Activated T-helper 1 cell treated with anti-CD3 and anti-CD28 coated beads, Interleukin-12 subunit alpha, Interleukin-12 subunit beta, Interleukin-2, Interleukin-4 antibody, amounts not matched to agents 30 ng/mL and 10 ng/mL and 1 ng/mL, durations not matched to agents 14 hours and 24 hours and 36 hours (primary cell): ENCODE results near the gene ZNF687. TPM values are rescaled to one million over a fixed set of nuclear protein-coding genes. Genes with fewer than 3 reads are reported as not detected.
A peak's percentile ranks its signal among the peaks of the same experiment; 100 is the strongest.
"Not testable (repeated sequence)": the region's sequence is repeated elsewhere in the genome, so short reads cannot be mapped to it uniquely, and the experiment has no call there.

Experiments
- DNase-seq: peaks from one replicate; pipeline ENCODE4 v3.0.0; 2021; ENCODE audit warnings: low spot score
- H3K27ac Mint-ChIP-seq: one replicate; pipeline ENCODE4 v1.8.0; 2021; ENCODE audit warnings: mild to moderate bottlenecking, mixed read lengths
- H3K27me3 Mint-ChIP-seq: one replicate; pipeline ENCODE4 v1.8.0; 2022; ENCODE audit warnings: mild to moderate bottlenecking, moderate library complexity, mixed read lengths; ENCODE audit not compliant: insufficient read depth
- H3K36me3 Mint-ChIP-seq: one replicate; pipeline ENCODE4 v1.8.0; 2021; ENCODE audit warnings: low read depth, mixed read lengths
- H3K4me1 Mint-ChIP-seq: one replicate; pipeline ENCODE4 v1.8.0; 2021; ENCODE audit warnings: low read depth, mixed read lengths
- H3K4me3 Mint-ChIP-seq: one replicate; pipeline ENCODE4 v1.8.0; 2021; ENCODE audit warnings: mild to moderate bottlenecking, moderate library complexity, mixed read lengths
- H3K9me3 Mint-ChIP-seq: one replicate; pipeline ENCODE4 v1.8.0; 2021; ENCODE audit warnings: mixed read lengths
- intact Hi-C: fragments of 100-400 bp; cut with micrococcal nuclease; formaldehyde crosslinking; loops from one replicate; pipeline ENCODE4 v1.15.1; 2024
- total RNA-seq: library from RNA; stranded (reverse); gene quantifications from 2 replicates; pipeline ENCODE4 v1.2.3, GENCODE V29; 2022

ZNF687 gene
- total RNA-seq, 1 donor from 2014 or later: 26.9 TPM

GRCh38 chr1:151255381-151255780 lies 26.7 kb upstream of the ZNF687 start:
- Mint-ChIP-seq H3K27me3 (no peaks in the 10 kb centered on the region), H3K27ac (peak overlapping the region; percentile 88), H3K36me3 (peaks cover 9% of the 10 kb centered on the region), H3K4me1 (peaks cover 17% of the 10 kb centered on the region), H3K9me3 (no peaks in the 10 kb centered on the region), H3K4me3 (peak overlapping the region; percentile 98)
- intact Hi-C loops: loop anchor here (2.0 kb wide), 2 partner anchors 85 to 199 kb away; no protein-coding TSS in a partner anchor
- no peak for DNase-seq

DNA sequence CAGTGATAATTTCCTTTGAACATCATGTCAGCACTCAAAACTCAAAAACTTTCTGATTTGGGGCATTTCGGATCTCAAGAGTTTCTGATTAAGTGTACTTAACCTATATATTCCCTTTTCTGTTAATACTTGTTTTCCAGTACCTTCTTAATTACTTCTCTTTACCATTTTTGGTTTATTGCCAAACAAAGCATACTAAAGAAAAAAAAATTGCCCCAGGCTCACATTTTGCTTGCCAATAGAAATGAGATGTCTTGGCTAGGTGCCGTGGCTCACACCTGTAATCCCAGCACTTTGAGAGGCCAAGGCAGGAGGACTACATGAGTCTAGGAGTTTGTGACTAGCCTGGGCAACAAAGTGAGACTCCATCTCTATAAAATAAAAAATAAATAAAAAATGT lies 22.7 kb upstream of the ZNF687 start:
- Mint-ChIP-seq H3K27ac (no peak overlapping the region), H3K36me3 (peaks cover 15% of the 10 kb centered on the region), H3K9me3 (no peaks in the 10 kb centered on the region), H3K4me1 (peaks cover 17% of the 10 kb centered on the region), H3K4me3 (no peak overlapping the region), H3K27me3 (no peaks in the 10 kb centered on the region)
- no peak for DNase-seq
- intact Hi-C loops: no loop called here

DNA sequence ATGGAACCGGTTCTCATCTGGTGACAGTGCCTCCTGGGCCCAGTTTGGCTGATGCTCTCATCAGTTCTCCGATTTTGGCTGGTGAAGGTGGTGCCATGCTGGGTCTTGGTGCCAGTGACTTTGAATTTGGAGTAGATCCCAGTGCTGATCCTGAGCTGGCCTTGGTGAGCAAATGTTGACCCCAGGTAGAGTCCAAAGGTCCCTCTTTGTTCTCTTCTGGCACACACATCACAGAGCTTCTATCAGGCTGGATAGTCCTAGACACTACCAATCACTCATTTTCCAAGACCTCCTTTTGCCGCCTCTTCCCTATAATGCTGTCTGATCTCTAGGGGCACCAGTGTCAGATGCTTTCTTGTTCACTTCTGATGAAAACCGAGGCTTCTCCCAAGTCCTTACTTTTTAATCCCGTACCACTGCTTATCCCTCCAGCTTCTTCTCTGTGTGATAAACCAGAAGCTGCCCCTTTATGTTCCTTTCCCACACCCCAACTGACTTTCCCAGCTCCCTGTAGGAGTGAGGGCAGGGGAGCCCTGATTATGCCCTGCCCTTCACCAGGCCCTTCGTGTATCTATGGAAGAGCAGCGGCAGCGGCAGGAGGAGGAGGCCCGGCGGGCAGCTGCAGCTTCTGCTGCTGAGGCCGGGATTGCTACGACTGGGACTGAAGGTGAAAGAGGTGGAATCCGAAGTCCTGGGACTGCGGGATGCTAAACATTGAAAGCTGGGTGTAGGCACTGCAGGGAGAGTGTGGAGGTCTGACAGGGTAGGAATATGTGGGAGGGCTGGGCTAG lies 16.5 kb upstream of the ZNF687 start:
- DNase-seq: no peak
- Mint-ChIP-seq H3K36me3 (peaks cover 43% of the 10 kb centered on the region), H3K4me1 (no peaks in the 10 kb centered on the region), H3K27ac (no peak overlapping the region), H3K4me3 (no peak overlapping the region), H3K9me3 (no peaks in the 10 kb centered on the region), H3K27me3 (no peaks in the 10 kb centered on the region)
- intact Hi-C loops: no loop called here

GRCh38 chr1:151266315-151266714 lies 15.8 kb upstream of the ZNF687 start:
- Mint-ChIP-seq H3K27ac (no peak overlapping the region), H3K4me1 (no peaks in the 10 kb centered on the region), H3K9me3 (no peaks in the 10 kb centered on the region), H3K4me3 (no peak overlapping the region), H3K27me3 (no peaks in the 10 kb centered on the region), H3K36me3 (peaks cover 44% of the 10 kb centered on the region)
- DNase-seq: no peak
- intact Hi-C loops: no loop called here

DNA sequence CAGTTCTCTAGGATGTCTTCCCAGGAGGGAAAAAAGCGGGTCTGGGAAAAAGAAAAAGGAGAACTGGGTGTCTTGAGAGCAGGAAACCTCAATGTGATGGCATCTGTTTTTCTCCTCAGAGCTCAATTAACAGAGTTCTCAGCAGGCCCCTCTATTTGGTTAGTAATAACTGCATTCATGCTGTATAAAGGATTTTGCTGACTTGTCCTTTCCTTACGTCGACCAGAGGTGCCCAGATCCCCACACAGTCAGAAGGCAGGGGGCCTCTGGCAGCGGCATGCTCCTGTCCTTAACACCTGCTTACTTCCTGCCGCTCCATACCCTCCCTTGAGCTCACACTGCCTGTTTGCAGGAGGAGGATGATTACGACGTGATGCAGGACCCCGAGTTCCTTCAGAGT lies 15.3 kb upstream of the ZNF687 start:
- no peaks in the 10 kb centered on the region for H3K9me3 Mint-ChIP-seq

GRCh38 chr1:151267760-151268159 lies 14.3 kb upstream of the ZNF687 start:
- H3K36me3 Mint-ChIP-seq: peaks cover 46% of the 10 kb centered on the region
- no peak overlapping the region for H3K4me3 Mint-ChIP-seq
- no peak for DNase-seq
- H3K9me3 Mint-ChIP-seq: no peaks in the 10 kb centered on the region
- H3K27me3 Mint-ChIP-seq: no peaks in the 10 kb centered on the region
- intact Hi-C loops: no loop called here
- no peak overlapping the region for H3K27ac Mint-ChIP-seq
- no peaks in the 10 kb centered on the region for H3K4me1 Mint-ChIP-seq

More for the DNA sequence above, 15.3 kb upstream of the ZNF687 start:
- H3K36me3 Mint-ChIP-seq: peaks cover 48% of the 10 kb centered on the region
- H3K27me3 Mint-ChIP-seq: no peaks in the 10 kb centered on the region
- intact Hi-C loops: no loop called here
- no peak overlapping the region for H3K4me3 Mint-ChIP-seq
- H3K4me1 Mint-ChIP-seq: no peaks in the 10 kb centered on the region
- DNase-seq: no peak
- H3K27ac Mint-ChIP-seq: no peak overlapping the region

GRCh38 chr1:151273924-151274466 lies 8.1 kb upstream of the ZNF687 start:
- DNase-seq: no peak
- H3K27me3 Mint-ChIP-seq: no peaks in the 10 kb centered on the region
- H3K4me3 Mint-ChIP-seq: no peak overlapping the region
- no peaks in the 10 kb centered on the region for H3K9me3 Mint-ChIP-seq
- peaks cover 21% of the 10 kb centered on the region for H3K4me1 Mint-ChIP-seq
- H3K36me3 Mint-ChIP-seq: peaks cover 26% of the 10 kb centered on the region
- intact Hi-C loops: no loop called here
- H3K27ac Mint-ChIP-seq: no peak overlapping the region

DNA sequence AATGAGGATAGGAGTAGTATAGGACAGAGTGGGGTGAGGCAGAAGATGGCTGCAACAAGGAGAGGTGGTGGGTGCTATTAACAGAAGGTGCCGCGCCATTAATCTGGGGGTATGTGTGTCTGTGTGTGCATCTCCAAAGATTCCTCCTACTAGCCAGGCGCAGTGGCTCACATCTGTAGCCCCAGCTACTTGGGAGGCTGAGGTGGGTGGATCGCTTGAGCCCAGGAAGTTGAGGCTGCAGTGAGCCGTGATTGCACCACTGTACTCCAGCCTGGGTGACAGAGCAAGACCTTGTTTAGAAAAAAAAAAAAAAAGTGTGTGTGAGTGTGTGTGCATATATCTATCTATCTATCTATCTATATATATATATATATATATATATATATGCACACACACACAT lies 6.8 kb upstream of the ZNF687 start:
- peaks cover 23% of the 10 kb centered on the region for H3K4me1 Mint-ChIP-seq
- DNase-seq, H3K27me3 Mint-ChIP-seq, H3K9me3 Mint-ChIP-seq, H3K4me3 Mint-ChIP-seq, H3K27ac Mint-ChIP-seq, intact Hi-C loops: not testable (repeated sequence)
- H3K36me3 Mint-ChIP-seq: peaks cover 21% of the 10 kb centered on the region

- no peak for DNase-seq
- Mint-ChIP-seq H3K36me3 (peaks cover 15% of the 10 kb centered on the region), H3K9me3 (no peaks in the 10 kb centered on the region), H3K27ac (peak overlapping the region; percentile 62), H3K4me3 (peak overlapping the region; percentile 3), H3K4me1 (peaks cover 23% of the 10 kb centered on the region), H3K27me3 (no peaks in the 10 kb centered on the region)
- intact Hi-C loops: loop anchor here (1.0 kb wide), 1 partner anchor 23 kb away; the partner anchor contains the start of gene PSMD4
These were observed 4.8 kb upstream of the ZNF687 start for GRCh38 chr1:151277249-151277648.

GRCh38 chr1:151281225-151281968 lies 702 bp upstream of the ZNF687 start:
- no peaks in the 10 kb centered on the region for H3K27me3 Mint-ChIP-seq
- no peaks in the 10 kb centered on the region for H3K9me3 Mint-ChIP-seq
- H3K4me1 Mint-ChIP-seq: peaks cover 44% of the 10 kb centered on the region
- peak overlapping the region; percentile 94 for H3K4me3 Mint-ChIP-seq
- peak overlapping the region; percentile 100 for H3K27ac Mint-ChIP-seq
- intact Hi-C loops: loop anchor here (1.0 to 5.0 kb wide), 17 partner anchors 27 to 509 kb away; partner anchors contain the start of genes ARNT, CDC42SE1, GABPB2 and LYSMD1
- DNase-seq: peak; percentile 94
- H3K36me3 Mint-ChIP-seq: peaks cover 14% of the 10 kb centered on the region

- Mint-ChIP-seq H3K9me3 (no peaks in the 10 kb centered on the region), H3K4me1 (peaks cover 28% of the 10 kb centered on the region), H3K4me3 (peak overlapping the region; percentile 94), H3K27me3 (no peaks in the 10 kb centered on the region), H3K27ac (peak overlapping the region; percentile 94), H3K36me3 (peaks cover 16% of the 10 kb centered on the region)
- intact Hi-C loops: loop anchor here (1.0 to 5.0 kb wide), 4 partner anchors 18 to 406 kb away; partner anchors contain the start of genes ARNT, CDC42SE1 and PRUNE1
- DNase-seq: no peak
These were observed 1.0 kb downstream of the ZNF687 start for GRCh38 chr1:151282883-151283725.

GRCh38 chr1:151284013-151284577 lies 2.0 kb downstream of the ZNF687 start:
- Mint-ChIP-seq H3K36me3 (peaks cover 23% of the 10 kb centered on the region), H3K27ac (peak overlapping the region; percentile 94), H3K4me3 (peak overlapping the region; percentile 94), H3K9me3 (no peaks in the 10 kb centered on the region), H3K4me1 (peaks cover 22% of the 10 kb centered on the region), H3K27me3 (no peaks in the 10 kb centered on the region)
- DNase-seq: no peak
- intact Hi-C loops: loop anchor here (5.0 kb wide), 2 partner anchors 227 to 407 kb away; partner anchors contain the start of genes ARNT and CDC42SE1
